Measurements from ENCODE around the gene LRRC45. TPM values are rescaled to one million over a fixed set of nuclear protein-coding genes. Genes with fewer than 3 reads are reported as not detected.

LRRC45 gene
- total RNA-seq, 4 donors from 2014 or later = 15.3 to 33.0 (median 18.9) TPM

- intact Hi-C loops (cut with DNase I) = no loop called here
- 89% methylated on average over 20 to 24 of the region's 26 CpGs for WGBS, 2 donors
Measured at GRCh38 chr17:82008258-82008940, 14.7 kb upstream of the LRRC45 start.

GRCh38 chr17:82008941-82009405 lies 14.1 kb upstream of the LRRC45 start:
- H3K4me1 ChIP-seq = peaks cover 0 to 7% of the 10 kb centered on the region in 2 donors
- intact Hi-C loops (cut with DNase I) = no loop called here
- WGBS, 2 donors = 93% methylated on average over 18 of the region's 28 CpGs; no CpG with 5 or more reads in 1 of the 2 donors

More at GRCh38 chr17:82008258-82008940, 14.7 kb upstream of the LRRC45 start:
- Histone ChIP-seq H3K27me3 (no peaks in the 10 kb centered on the region), H3K4me1 (peaks cover 0 to 10% of the 10 kb centered on the region in 2 donors), H3K27ac (no peak overlapping the region), H3K9me3 (no peaks in the 10 kb centered on the region), H3K4me3 (replicated peaks in 1 of 3) (no peak overlapping the region), H3K36me3 (no peaks in the 10 kb centered on the region)
- no peak for DNase-seq
- TF ChIP-seq, protein P1, sequence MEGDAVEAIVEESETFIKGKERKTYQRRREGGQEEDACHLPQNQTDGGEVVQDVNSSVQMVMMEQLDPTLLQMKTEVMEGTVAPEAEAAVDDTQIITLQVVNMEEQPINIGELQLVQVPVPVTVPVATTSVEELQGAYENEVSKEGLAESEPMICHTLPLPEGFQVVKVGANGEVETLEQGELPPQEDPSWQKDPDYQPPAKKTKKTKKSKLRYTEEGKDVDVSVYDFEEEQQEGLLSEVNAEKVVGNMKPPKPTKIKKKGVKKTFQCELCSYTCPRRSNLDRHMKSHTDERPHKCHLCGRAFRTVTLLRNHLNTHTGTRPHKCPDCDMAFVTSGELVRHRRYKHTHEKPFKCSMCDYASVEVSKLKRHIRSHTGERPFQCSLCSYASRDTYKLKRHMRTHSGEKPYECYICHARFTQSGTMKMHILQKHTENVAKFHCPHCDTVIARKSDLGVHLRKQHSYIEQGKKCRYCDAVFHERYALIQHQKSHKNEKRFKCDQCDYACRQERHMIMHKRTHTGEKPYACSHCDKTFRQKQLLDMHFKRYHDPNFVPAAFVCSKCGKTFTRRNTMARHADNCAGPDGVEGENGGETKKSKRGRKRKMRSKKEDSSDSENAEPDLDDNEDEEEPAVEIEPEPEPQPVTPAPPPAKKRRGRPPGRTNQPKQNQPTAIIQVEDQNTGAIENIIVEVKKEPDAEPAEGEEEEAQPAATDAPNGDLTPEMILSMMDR (IDR thresholded peaks at IDR 0.05) = no peak
- no peak for TF ChIP-seq POLR2A (IDR thresholded peaks at IDR 0.05)

DNA sequence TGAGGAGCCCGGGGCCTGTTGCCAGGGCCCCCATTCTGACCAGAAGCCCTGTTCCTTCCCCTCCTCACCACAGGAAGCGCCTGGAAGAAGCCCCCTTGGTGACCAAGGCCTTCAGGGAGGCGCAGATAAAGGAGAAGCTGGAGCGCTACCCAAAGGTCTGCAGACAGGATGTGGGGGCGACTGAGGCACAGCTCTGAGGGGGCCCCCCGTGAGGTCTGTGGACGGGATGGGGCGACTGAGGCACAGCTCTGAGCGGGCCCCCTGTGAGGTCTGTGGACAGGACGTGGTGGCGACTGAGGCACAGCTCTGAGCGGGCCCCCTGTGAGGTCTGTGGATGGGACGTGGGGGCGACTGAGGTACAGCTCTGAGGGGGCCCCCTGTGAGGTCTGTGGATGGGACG lies 13.7 kb upstream of the LRRC45 start:
- peaks cover 0 to 3% of the 10 kb centered on the region in 2 donors for H3K4me1 ChIP-seq
- H3K27ac ChIP-seq = no peak overlapping the region
- H3K36me3 ChIP-seq = no peaks in the 10 kb centered on the region
- 82 to 89% methylated on average over 13 to 15 of the region's 15 CpGs for WGBS, 2 donors
- TF ChIP-seq, protein P1 (IDR thresholded peaks at IDR 0.05) = no peak
- no peak for TF ChIP-seq POLR2A (IDR thresholded peaks at IDR 0.05)
- no peaks in the 10 kb centered on the region for H3K27me3 ChIP-seq
- DNase-seq = no peak
- intact Hi-C loops (cut with DNase I) = no loop called here
- H3K9me3 ChIP-seq = no peaks in the 10 kb centered on the region
- no peak overlapping the region for H3K4me3 ChIP-seq (replicated peaks in 1 of 3)

More at GRCh38 chr17:82008941-82009405, 14.1 kb upstream of the LRRC45 start:
- DNase-seq = no peak
- H3K9me3 ChIP-seq = no peaks in the 10 kb centered on the region
- no peaks in the 10 kb centered on the region for H3K27me3 ChIP-seq
- TF ChIP-seq, protein P1 (IDR thresholded peaks at IDR 0.05) = no peak
- TF ChIP-seq POLR2A (IDR thresholded peaks at IDR 0.05) = no peak
- no peaks in the 10 kb centered on the region for H3K36me3 ChIP-seq
- no peak overlapping the region for H3K4me3 ChIP-seq (replicated peaks in 1 of 3)
- no peak overlapping the region for H3K27ac ChIP-seq

- Histone ChIP-seq H3K9me3 (no peaks in the 10 kb centered on the region), H3K4me3 (replicated peaks in 1 of 3) (no peak overlapping the region), H3K36me3 (no peaks in the 10 kb centered on the region), H3K27me3 (no peaks in the 10 kb centered on the region), H3K27ac (no peak overlapping the region), H3K4me1 (no peaks in the 10 kb centered on the region)
- WGBS, 2 donors = 89 to 95% methylated on average over 14 to 18 of the region's 39 CpGs
- TF ChIP-seq, protein P1 (IDR thresholded peaks at IDR 0.05) = no peak
- TF ChIP-seq POLR2A (IDR thresholded peaks at IDR 0.05) = no peak
- intact Hi-C loops (cut with DNase I) = no loop called here
- no peak for DNase-seq
Measured at GRCh38 chr17:82010575-82011525, 12.3 kb upstream of the LRRC45 start.
